ENCODE measurements around the gene SLC35F3. TPM values are rescaled to one million over a fixed set of nuclear protein-coding genes. Genes with fewer than 3 reads are reported as not detected.

Gene SLC35F3
- total and polyA plus RNA-seq, 9 of the 15 experiments (the other 6 are each of a cell fraction or from before 2014, with no cell fraction given) = 0.04 to 0.07 (median 0.04) TPM; not detected in 6

GRCh38 chr1:234261545-234261944 is 357.1 kb downstream of the SLC35F3 start (continued):
- TF ChIP-seq REST (IDR thresholded peaks at IDR 0.05; ENCODE audit: borderline replicate concordance) (no peak), REST (CRISPR knock-in tag; IDR thresholded peaks at IDR 0.05; ENCODE audit: low read depth) (no peak), PRMT5 (CRISPR knock-in tag; IDR thresholded peaks at IDR 0.05) (no peak), SAP30 (IDR thresholded peaks at IDR 0.05; ENCODE audit: borderline replicate concordance, insufficient read depth, low read depth, low read length, poor library complexity, severe bottlenecking) (no peak), MCM5 (IDR thresholded peaks at IDR 0.05; ENCODE audit: low read depth) (no peak), FUS (optimal IDR thresholded peaks at IDR 0.05; ENCODE audit: low read depth, low read length) (no peak), SIRT6 (IDR thresholded peaks at IDR 0.05; ENCODE audit: low read depth, low read length) (no peak), PTTG1 (tag; IDR thresholded peaks at IDR 0.05; ENCODE audit: low read depth) (0 out of 2 replicates have a peak, but pooled peaks have one; percentile 19), ZEB2 (IDR thresholded peaks at IDR 0.05) (no peak), ZNF280B (CRISPR knock-in tag; IDR thresholded peaks at IDR 0.05) (no peak), CREB3L1 (IDR thresholded peaks at IDR 0.05; ENCODE audit: borderline replicate concordance, low read depth) (no peak), ELK3 (CRISPR knock-in tag; IDR thresholded peaks at IDR 0.05) (no peak), CEBPG (CRISPR knock-in tag; IDR thresholded peaks at IDR 0.05) (no peak), CEBPG (tag; conservative IDR thresholded peaks at IDR 0.05 in 1 of 2, IDR thresholded peaks at IDR 0.05 in 1 of 2) (no peak), JUND (IDR thresholded peaks at IDR 0.05; ENCODE audit: borderline replicate concordance, low read depth, low read length) (no peak), JUND (tag; IDR thresholded peaks at IDR 0.05; ENCODE audit: borderline replicate concordance, low read depth, low read length) (no peak), TEAD1 (CRISPR knock-in tag; IDR thresholded peaks at IDR 0.05) (no peak)

Data from K562 (cell line).